ENCODE measurements around the gene A1CF.

Gene A1CF

GRCh38 chr10:50861370-50861769 is 24.1 kb downstream of the A1CF start:
- no peak for DNase-seq (ENCODE audit: low spot score)

GRCh38 chr10:50857579-50857978 is 27.8 kb downstream of the A1CF start:
- no peak for DNase-seq (ENCODE audit: low spot score)

GRCh38 chr10:50855461-50855860 is 30.0 kb downstream of the A1CF start:
- no peak for DNase-seq (ENCODE audit: low spot score)

GRCh38 chr10:50855015-50855414 is 30.4 kb downstream of the A1CF start:
- DNase-seq (ENCODE audit: low spot score): no peak

GRCh38 chr10:50853557-50853956 is 31.9 kb downstream of the A1CF start:
- no peak for DNase-seq (ENCODE audit: low spot score)

- DNase-seq (ENCODE audit: low spot score): no peak
These were observed 33.3 kb downstream of the A1CF start for GRCh38 chr10:50851884-50852671.

- no peak for DNase-seq (ENCODE audit: low spot score)
These were observed 34.7 kb downstream of the A1CF start for GRCh38 chr10:50850578-50851230.

GRCh38 chr10:50846753-50847152 is 38.7 kb downstream of the A1CF start:
- DNase-seq (ENCODE audit: low spot score): no peak

- DNase-seq (ENCODE audit: low spot score): no peak
These were observed 48.3 kb downstream of the A1CF start for GRCh38 chr10:50837095-50837494.

GRCh38 chr10:50832171-50832751 is 53.2 kb downstream of the A1CF start:
- DNase-seq (ENCODE audit: low spot score): no peak

GRCh38 chr10:50830066-50830465 is 55.4 kb downstream of the A1CF start:
- no peak for DNase-seq (ENCODE audit: low spot score)

GRCh38 chr10:50824782-50825181 is 60.6 kb downstream of the A1CF start:
- DNase-seq (ENCODE audit: low spot score): no peak

- DNase-seq (ENCODE audit: low spot score): no peak
These were observed 61.6 kb downstream of the A1CF start for GRCh38 chr10:50823789-50824188.

- DNase-seq (ENCODE audit: low spot score): peak; percentile 9
These were observed 75.8 kb downstream of the A1CF start for GRCh38 chr10:50809596-50809995.

GRCh38 chr10:50807851-50808776 is 77.3 kb downstream of the A1CF start:
- DNase-seq (ENCODE audit: low spot score): peak; percentile 14

GRCh38 chr10:50805981-50806622 is 79.3 kb downstream of the A1CF start:
- DNase-seq (ENCODE audit: low spot score): no peak

- DNase-seq (ENCODE audit: low spot score): no peak
These were observed 85.8 kb downstream of the A1CF start for GRCh38 chr10:50799595-50799994.

GRCh38 chr10:50798297-50798696 is 87.1 kb downstream of the A1CF start:
- DNase-seq (ENCODE audit: low spot score): no peak

GRCh38 chr10:50796693-50797092 is 88.7 kb downstream of the A1CF start:
- no peak for DNase-seq (ENCODE audit: low spot score)

- DNase-seq (ENCODE audit: low spot score): no peak
These were observed 90.9 kb downstream of the A1CF start for GRCh38 chr10:50794490-50794889.

All from AG08396 (cell line).